Body of pancreas (tissue), 4 donors: ENCODE data around the gene IGLL5.

ENCODE experiments used
- POLR2A ChIP-seq, 3 donors: fragments of 450-650 bp; IDR thresholded peaks; one replicate each; pipeline ENCODE4 v1.6.1; 2016; ENCODE audit warnings: antibody characterized with exemption in 3 of 3, mild to moderate bottlenecking in 2 of 3
- TF ChIP-seq, protein P1 (sequence below), 7 experiments: fragments of 450-650 bp in 4 of 7; fragments of 200-600 bp in 3 of 7; sonication (generic) in 3 of 7; IDR thresholded peaks; one replicate each; pipeline ENCODE4 v1.5.1; 2016 to 2019; ENCODE audit warnings: antibody characterized with exemption in 7 of 7

DNA sequence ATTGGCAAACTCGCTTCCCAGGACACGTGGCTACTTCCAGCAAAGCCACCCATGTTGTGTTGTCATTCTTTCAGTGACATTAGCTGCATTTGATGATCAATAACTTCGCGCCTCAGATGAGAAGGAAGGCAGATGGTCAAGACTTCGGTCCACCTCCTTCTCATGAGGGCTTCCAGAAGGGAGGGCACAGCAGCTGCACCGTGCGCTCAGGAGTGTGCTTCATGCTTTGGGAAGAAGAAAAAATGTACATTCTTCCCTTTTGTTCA lies 25.3 kb downstream of the IGLL5 start:
- TF ChIP-seq, protein P1, sequence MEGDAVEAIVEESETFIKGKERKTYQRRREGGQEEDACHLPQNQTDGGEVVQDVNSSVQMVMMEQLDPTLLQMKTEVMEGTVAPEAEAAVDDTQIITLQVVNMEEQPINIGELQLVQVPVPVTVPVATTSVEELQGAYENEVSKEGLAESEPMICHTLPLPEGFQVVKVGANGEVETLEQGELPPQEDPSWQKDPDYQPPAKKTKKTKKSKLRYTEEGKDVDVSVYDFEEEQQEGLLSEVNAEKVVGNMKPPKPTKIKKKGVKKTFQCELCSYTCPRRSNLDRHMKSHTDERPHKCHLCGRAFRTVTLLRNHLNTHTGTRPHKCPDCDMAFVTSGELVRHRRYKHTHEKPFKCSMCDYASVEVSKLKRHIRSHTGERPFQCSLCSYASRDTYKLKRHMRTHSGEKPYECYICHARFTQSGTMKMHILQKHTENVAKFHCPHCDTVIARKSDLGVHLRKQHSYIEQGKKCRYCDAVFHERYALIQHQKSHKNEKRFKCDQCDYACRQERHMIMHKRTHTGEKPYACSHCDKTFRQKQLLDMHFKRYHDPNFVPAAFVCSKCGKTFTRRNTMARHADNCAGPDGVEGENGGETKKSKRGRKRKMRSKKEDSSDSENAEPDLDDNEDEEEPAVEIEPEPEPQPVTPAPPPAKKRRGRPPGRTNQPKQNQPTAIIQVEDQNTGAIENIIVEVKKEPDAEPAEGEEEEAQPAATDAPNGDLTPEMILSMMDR (IDR thresholded peaks at IDR 0.05) = no peak
- no peak for TF ChIP-seq POLR2A (IDR thresholded peaks at IDR 0.05)
